ENCODE results near the gene SLC6A3.

DNA sequence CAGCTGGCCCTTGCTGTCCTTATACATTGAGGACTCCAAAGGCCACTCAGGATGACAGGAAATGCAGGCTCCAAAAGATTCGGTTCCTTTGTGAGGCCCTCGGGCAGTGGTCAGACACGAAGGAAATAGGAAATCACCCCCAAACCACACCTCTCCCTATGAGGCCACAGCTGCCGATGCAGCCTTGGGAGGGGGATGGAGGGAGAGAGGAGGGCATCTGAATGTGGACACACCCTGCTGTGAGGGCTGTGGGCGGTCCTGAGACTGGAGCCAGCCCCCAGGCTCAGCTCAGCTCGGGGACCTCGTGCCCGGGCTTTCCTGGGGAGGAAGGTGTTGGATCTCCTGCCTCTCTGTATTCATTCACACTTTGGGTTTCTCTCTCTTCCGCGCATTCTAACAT, 97.7 kb downstream of the SLC6A3 start:
- TF ChIP-seq, protein P1, sequence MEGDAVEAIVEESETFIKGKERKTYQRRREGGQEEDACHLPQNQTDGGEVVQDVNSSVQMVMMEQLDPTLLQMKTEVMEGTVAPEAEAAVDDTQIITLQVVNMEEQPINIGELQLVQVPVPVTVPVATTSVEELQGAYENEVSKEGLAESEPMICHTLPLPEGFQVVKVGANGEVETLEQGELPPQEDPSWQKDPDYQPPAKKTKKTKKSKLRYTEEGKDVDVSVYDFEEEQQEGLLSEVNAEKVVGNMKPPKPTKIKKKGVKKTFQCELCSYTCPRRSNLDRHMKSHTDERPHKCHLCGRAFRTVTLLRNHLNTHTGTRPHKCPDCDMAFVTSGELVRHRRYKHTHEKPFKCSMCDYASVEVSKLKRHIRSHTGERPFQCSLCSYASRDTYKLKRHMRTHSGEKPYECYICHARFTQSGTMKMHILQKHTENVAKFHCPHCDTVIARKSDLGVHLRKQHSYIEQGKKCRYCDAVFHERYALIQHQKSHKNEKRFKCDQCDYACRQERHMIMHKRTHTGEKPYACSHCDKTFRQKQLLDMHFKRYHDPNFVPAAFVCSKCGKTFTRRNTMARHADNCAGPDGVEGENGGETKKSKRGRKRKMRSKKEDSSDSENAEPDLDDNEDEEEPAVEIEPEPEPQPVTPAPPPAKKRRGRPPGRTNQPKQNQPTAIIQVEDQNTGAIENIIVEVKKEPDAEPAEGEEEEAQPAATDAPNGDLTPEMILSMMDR (IDR thresholded peaks at IDR 0.05) = no peak
- TF ChIP-seq POLR2A (IDR thresholded peaks at IDR 0.05) (no peak), POLR2AphosphoS5 (IDR thresholded peaks at IDR 0.05) (no peak), EP300 (IDR thresholded peaks at IDR 0.05; ENCODE audit: low read depth) (no peak)
